NT2/D1 (cell line): ENCODE results near the gene GTF3A.

Experiments used
- SUZ12 ChIP-seq: IDR thresholded peaks from 2 replicates; pipeline ENCODE4 v1.6.1; 2011; ENCODE audit not compliant: insufficient read length, insufficient read depth; ENCODE audit errors: extremely low read depth
- YY1 ChIP-seq: IDR thresholded peaks from 2 replicates; pipeline ENCODE4 v1.6.1; 2011; ENCODE audit not compliant: insufficient read length, insufficient read depth
- ZNF274 ChIP-seq: IDR thresholded peaks from 2 replicates; pipeline ENCODE4 v1.6.1; 2011; ENCODE audit warnings: mild to moderate bottlenecking, low read depth, low read length

- TF ChIP-seq SUZ12 (no peak), ZNF274 (no peak), YY1 (no peak)
Measured at GRCh38 chr13:27446986-27447583, 22.7 kb downstream of the GTF3A start.
